K562 (cell line): ENCODE results near the gene PTCRA.

Experiments used
- ARNT ChIP-seq, 2 experiments: fragments of 450-650 bp; IDR thresholded peaks; 2 replicates each; pipeline ENCODE4 v1.6.1; 2016; ENCODE audit warnings: mild to moderate bottlenecking in 1 of 2
- BACH1 ChIP-seq: fragments of 200-800 bp; sonication (Bioruptor generic); IDR thresholded peaks from 2 replicates; pipeline ENCODE4 v1.6.1; 2016; ENCODE audit warnings: missing genetic modification characterization, missing compliant biosample characterization
- BRF1 ChIP-seq: IDR thresholded peaks from 3 replicates; pipeline ENCODE4 v1.6.1; 2011; ENCODE audit warnings: borderline replicate concordance, mild to moderate bottlenecking; ENCODE audit not compliant: insufficient read length; ENCODE audit errors: extremely low read depth
- MEF2A ChIP-seq: IDR thresholded peaks from 2 replicates; pipeline ENCODE4 v1.6.1; 2011; ENCODE audit warnings: low read depth, mild to moderate bottlenecking, low read length, moderate library complexity; ENCODE audit not compliant: control insufficient read depth
- POLR2A ChIP-seq: fragments of 450-650 bp; conservative IDR thresholded peaks from 2 replicates; pipeline ENCODE4 v1.6.1; 2016
- PPARD ChIP-seq: fragments of 250-450 bp; sonication (Bioruptor Pico); IDR thresholded peaks from 2 replicates; pipeline ENCODE4 v1.8.0; 2022; ENCODE audit warnings: inconsistent platforms, mild to moderate bottlenecking, moderate library complexity
- SAFB ChIP-seq: fragments of 200-400 bp; formaldehyde crosslinking; IDR thresholded peaks from 2 replicates; pipeline ENCODE4 v1.6.1; 2017; ENCODE audit warnings: low read depth, low read length, borderline replicate concordance
- SP1 ChIP-seq: sonication (generic); formaldehyde crosslinking; IDR thresholded peaks from 2 replicates; pipeline ENCODE4 v1.8.1; 2022; ENCODE audit warnings: mild to moderate bottlenecking, missing genetic modification reagents
- TAF1 ChIP-seq: IDR thresholded peaks from 2 replicates; pipeline ENCODE4 v1.6.1; 2011; ENCODE audit warnings: mild to moderate bottlenecking, low read length, moderate library complexity; ENCODE audit not compliant: insufficient read depth, control insufficient read depth, severe bottlenecking; ENCODE audit errors: extremely low read depth
- ZNF644 ChIP-seq: fragments of 200-800 bp; sonication (Bioruptor generic); IDR thresholded peaks from 2 replicates; pipeline ENCODE4 v1.6.1; 2016; ENCODE audit warnings: low read depth, missing genetic modification characterization, missing compliant biosample characterization
- ZNF780A ChIP-seq: fragments of 250-450 bp; sonication (Bioruptor Pico); IDR thresholded peaks from 2 replicates; pipeline ENCODE4 v1.5.0; 2021; ENCODE audit warnings: mild to moderate bottlenecking
- ZZZ3 ChIP-seq: fragments of 450-650 bp; IDR thresholded peaks from 2 replicates; pipeline ENCODE4 v1.6.1; 2016; ENCODE audit warnings: antibody characterized with exemption, mild to moderate bottlenecking, moderate library complexity
- TF ChIP-seq, protein P1 (sequence below): IDR thresholded peaks from 2 replicates; pipeline ENCODE4 v1.6.1; 2016; ENCODE audit warnings: missing genetic modification characterization, missing compliant biosample characterization
- TF ChIP-seq, protein P2 (sequence below): sonication (generic); formaldehyde crosslinking; IDR thresholded peaks from 2 replicates; pipeline ENCODE4 v1.8.0; 2023; ENCODE audit warnings: mild to moderate bottlenecking, missing genetic modification reagents

- TF ChIP-seq ZZZ3, result no peak
- TF ChIP-seq ARNT (IDR thresholded peaks at IDR 0.05), result no peak
- no peak for TF ChIP-seq ZNF644 (tag)
- TF ChIP-seq MEF2A, result no peak
- TF ChIP-seq, protein P1, sequence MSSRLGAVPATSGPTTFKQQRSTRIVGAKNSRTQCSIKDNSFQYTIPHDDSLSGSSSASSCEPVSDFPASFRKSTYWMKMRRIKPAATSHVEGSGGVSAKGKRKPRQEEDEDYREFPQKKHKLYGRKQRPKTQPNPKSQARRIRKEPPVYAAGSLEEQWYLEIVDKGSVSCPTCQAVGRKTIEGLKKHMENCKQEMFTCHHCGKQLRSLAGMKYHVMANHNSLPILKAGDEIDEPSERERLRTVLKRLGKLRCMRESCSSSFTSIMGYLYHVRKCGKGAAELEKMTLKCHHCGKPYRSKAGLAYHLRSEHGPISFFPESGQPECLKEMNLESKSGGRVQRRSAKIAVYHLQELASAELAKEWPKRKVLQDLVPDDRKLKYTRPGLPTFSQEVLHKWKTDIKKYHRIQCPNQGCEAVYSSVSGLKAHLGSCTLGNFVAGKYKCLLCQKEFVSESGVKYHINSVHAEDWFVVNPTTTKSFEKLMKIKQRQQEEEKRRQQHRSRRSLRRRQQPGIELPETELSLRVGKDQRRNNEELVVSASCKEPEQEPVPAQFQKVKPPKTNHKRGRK, result no peak
- no peak for TF ChIP-seq TAF1
- TF ChIP-seq PPARD (CRISPR knock-in tag), result no peak
- TF ChIP-seq, protein P2, sequence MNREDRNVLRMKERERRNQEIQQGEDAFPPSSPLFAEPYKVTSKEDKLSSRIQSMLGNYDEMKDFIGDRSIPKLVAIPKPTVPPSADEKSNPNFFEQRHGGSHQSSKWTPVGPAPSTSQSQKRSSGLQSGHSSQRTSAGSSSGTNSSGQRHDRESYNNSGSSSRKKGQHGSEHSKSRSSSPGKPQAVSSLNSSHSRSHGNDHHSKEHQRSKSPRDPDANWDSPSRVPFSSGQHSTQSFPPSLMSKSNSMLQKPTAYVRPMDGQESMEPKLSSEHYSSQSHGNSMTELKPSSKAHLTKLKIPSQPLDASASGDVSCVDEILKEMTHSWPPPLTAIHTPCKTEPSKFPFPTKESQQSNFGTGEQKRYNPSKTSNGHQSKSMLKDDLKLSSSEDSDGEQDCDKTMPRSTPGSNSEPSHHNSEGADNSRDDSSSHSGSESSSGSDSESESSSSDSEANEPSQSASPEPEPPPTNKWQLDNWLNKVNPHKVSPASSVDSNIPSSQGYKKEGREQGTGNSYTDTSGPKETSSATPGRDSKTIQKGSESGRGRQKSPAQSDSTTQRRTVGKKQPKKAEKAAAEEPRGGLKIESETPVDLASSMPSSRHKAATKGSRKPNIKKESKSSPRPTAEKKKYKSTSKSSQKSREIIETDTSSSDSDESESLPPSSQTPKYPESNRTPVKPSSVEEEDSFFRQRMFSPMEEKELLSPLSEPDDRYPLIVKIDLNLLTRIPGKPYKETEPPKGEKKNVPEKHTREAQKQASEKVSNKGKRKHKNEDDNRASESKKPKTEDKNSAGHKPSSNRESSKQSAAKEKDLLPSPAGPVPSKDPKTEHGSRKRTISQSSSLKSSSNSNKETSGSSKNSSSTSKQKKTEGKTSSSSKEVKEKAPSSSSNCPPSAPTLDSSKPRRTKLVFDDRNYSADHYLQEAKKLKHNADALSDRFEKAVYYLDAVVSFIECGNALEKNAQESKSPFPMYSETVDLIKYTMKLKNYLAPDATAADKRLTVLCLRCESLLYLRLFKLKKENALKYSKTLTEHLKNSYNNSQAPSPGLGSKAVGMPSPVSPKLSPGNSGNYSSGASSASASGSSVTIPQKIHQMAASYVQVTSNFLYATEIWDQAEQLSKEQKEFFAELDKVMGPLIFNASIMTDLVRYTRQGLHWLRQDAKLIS (CRISPR knock-in tag), result no peak
- TF ChIP-seq SP1, result no peak
- TF ChIP-seq ZNF780A (CRISPR knock-in tag), result no peak
- no peak for TF ChIP-seq BRF1
- no peak for TF ChIP-seq POLR2A
- no peak for TF ChIP-seq SAFB
- no peak for TF ChIP-seq BACH1
Observed at GRCh38 chr6:42914546-42914945, 1.3 kb upstream of the PTCRA start.
